Measurements from ENCODE around the gene LRFN4.

Gene LRFN4

DNA sequence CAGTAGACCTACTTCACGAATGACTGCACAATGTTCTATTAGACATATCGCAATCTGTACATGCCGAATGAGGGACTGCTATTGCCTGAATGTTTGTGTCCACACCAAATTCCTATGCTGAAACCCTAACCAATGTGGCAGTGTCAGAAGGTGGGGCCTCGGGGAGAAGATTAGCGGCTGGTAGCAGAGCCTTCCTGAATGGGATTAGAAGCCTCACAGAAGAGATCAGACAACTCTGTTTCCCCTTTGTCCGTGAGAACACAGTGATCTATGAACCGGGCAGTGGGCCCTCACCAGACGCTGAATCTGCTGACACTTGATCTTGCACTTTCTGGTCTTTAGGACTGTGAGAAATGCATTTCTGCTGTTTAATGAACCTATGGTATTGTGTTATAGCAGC lies 33.1 kb downstream of the LRFN4 start:
- no peak for DNase-seq (ENCODE audit: low read depth in 2 of 2)

DNA sequence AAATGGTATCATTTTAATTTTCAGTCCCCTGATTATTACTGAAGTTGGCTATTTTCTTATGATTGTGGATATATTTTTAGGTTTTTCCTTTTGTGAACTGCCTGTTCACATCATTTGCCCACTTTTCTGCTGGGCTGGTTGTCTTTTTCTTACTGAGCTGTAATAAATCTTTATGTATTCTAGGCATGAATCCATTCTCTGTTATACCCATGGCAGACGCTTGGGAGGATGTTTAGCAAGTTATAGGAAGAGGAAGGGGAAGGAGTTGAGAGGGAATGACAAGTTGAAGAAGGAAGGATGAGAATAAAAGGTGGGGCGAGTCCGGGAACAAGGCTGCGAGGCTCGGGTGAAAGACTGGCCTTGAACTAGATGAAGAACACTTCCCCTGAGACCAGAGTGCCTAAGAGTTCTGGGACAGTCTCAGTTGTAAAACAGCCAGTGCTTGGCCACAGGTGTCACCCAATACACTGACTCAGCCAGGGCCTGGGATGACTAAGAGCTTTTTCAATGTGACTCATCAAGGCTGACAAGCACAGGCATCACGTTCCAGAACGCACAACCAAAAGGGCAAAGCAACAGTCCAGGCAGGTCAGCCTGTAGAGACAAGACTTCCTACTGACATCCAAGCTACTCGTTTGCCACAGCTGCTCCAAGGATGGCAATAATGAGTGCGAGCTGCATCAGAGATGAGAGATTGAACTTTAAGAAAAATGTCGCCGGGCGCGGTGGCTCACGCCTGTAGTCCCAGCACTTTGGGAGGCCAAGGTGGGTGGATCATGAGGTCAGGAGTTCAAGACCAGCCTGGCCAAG lies 35.2 kb downstream of the LRFN4 start:
- DNase-seq (ENCODE audit: low read depth in 2 of 2), result peak in 1 of 2 donors; percentile 11

GRCh38 chr11:66892911-66893310 lies 36.0 kb downstream of the LRFN4 start:
- DNase-seq (ENCODE audit: low read depth in 2 of 2), result no peak

DNA sequence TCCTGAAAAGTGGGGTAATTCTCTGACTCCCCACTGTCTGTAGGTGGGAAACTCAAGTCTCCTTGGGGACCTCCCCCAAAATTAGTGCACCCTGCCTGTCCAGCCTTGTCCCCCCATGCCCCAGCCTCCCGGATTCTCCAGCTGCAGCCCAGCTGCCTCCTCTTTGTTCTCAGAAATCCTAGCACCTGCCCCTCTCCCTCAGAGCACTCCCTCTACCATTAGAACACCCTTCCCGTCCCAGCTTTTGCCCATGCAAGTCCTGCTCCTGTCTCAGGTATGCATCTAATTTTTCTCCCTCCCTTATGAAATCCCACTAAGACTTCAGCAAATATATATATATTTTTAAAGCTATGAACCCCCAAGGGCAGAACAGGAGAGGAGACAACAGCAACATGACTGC lies 37.3 kb downstream of the LRFN4 start:
- no peak for DNase-seq (ENCODE audit: low read depth in 2 of 2)

GRCh38 chr11:66901964-66902390 lies 45.1 kb downstream of the LRFN4 start:
- no peak for DNase-seq (ENCODE audit: low read depth in 2 of 2)

DNA sequence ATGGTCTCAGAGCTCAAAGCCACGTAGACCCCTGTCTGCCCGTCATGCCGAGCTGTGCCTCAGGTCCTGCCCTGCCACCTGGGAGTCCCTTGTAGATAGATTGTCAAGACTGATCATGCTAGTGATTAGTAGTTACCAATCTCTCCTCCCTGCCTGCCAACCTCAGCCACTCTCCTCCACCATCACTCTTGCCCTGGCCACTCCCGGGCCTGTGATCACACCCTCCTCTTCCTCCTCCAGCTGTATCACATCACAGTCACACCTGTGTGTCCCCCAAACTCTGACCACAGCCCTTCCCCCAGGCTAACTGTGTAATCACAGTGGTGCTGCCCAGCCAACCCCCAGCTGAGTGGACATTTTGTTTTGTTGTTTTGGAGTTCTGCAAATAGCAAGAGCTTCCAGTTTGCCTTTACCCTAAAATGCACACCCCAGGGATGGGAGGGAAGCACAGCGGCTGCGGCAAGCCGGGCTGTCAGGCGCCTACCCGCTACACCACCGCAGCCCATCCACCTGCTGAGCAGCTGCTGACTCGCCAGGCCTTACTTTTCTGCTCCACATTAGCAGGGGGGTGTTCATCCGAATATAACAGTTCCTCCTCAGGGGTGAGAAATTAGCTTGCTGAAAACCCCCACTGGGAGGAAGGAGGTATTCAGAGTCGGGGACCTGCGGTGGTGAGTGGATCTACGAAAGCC lies 45.8 kb downstream of the LRFN4 start:
- DNase-seq (ENCODE audit: low read depth in 2 of 2), result no peak

DNA sequence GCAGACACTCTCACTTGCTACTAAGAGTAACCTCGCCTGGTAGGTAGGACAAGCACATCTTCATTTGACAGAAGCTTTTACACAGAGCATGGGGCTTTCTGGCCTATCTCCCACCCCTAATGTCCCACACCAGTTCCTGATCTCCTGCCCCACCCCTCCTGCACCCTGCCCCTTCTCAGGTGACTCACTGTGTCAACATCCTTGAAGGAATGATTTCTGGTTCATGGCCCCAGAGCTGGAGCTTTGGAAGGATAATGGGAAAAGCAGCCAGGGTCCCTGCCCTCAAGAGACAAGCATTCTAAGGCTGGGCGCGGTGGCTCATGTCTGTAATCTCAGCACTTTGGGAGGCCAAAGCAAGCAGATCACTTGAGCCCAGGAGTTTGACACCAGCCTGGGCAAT lies 47.2 kb downstream of the LRFN4 start:
- no peak for DNase-seq (ENCODE audit: low read depth in 2 of 2)

DNA sequence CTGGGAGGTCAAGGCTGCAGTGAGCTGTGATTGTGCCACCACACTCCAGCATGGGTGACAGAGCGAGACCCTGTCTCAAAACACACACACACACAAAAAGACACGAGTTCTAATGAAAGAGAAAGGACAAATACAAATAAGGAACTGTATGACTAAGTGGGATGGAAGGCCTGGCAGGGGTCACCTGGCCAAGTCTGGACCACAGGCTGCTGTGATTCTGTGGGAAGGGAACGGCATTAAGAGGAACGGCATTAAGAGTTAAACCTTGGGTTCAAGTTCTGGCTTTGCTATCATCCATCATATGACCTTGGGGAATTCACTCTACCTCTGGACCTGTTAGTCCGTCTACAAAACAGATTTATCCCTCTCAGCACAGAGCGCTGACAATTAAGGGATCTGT lies 47.7 kb downstream of the LRFN4 start:
- no peak for DNase-seq (ENCODE audit: low read depth in 2 of 2)

DNA sequence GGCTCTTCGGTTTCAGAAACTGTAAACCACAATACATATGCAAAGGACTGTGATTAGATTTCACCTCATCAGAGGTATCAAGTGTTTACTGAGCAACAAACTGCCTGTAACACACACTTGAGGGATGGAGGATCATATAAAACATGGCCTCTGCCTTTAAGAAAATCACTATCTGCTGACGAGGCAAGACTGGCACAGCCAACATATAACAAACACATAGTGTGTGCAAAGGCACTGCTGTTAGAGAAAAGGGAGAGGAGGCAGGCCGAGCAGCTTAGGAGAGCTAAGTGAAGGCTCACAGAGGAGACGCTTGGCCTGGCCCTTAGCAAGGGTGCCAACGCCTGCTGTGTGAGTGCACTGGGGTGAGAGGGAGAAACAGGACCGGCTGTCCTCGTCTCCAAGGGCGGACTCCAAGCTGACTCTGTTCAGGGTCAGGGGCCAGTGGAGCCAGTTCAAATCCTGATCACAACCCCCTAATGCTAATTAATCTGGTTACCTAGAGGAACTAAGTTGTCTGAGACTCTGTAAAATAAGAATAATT lies 48.2 kb downstream of the LRFN4 start:
- no peak for DNase-seq (ENCODE audit: low read depth in 2 of 2)

- DNase-seq (ENCODE audit: low read depth in 2 of 2), result no peak
Measured at GRCh38 chr11:66905631-66906030, 48.8 kb downstream of the LRFN4 start.

DNA sequence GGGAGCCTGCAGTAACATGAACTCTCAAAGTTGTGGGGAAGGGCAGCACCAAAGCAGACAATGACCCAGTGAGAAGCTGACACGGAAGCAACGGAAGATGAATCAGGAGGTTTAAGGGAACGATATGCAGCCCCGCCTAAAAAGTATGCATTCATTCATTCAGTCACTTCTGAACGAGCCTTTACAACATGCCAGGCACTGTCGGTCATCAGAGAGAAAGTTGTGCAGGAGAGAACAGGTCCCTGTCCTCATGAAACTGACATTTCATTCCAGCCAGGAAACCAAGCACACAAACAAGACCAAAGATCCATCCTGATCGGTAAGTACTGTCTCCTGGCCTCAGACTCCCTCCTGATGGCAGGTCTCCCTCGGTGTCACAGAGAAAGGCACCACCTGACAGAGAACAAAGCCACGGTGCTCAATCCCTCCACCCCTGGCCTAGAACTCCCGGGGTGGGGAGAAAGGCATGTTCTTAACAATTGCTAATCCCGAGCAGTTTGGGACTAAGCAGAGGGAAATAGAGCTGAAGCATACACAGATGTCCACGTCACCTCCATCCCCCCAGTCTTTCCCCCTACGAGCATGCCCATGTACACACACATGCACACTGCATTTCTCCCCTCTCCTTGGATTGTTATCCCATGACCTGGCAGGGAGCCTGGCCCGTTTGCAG lies 49.3 kb downstream of the LRFN4 start:
- no peak for DNase-seq (ENCODE audit: low read depth in 2 of 2)

- no peak for DNase-seq (ENCODE audit: low read depth in 2 of 2)
Measured at GRCh38 chr11:66907751-66908630, 51.1 kb downstream of the LRFN4 start.

- DNase-seq (ENCODE audit: low read depth in 2 of 2), result no peak
Measured at GRCh38 chr11:66909181-66909580, 52.3 kb downstream of the LRFN4 start.

DNA sequence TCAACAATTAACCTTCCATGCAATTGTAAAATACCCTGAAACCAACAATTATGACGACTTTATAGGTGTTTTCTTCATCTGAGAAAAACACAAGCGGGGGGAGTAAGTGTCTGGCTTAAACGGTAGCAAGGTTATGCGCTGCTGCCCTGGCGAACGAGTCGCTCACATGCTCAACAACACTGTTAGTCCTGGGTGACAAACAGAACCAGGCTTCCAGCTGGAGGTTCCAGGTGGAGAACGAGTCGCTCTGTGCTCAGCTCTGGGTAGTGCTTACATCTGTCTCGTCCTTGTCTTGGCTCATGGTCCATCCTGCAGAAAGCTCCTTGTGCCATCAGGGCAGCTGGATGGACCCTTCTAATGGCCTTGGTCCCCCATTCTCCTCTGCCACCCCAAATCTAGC lies 53.2 kb downstream of the LRFN4 start:
- DNase-seq (ENCODE audit: low read depth in 2 of 2), result no peak
